Endothelial cell (in vitro differentiated cells): ENCODE data around the gene TMEM205. TPM values are rescaled to one million over a fixed set of nuclear protein-coding genes. Genes with fewer than 3 reads are reported as not detected.
"Not testable (repeated sequence)": the region's sequence is repeated elsewhere in the genome, so short reads cannot be mapped to it uniquely, and the experiment has no call there.

Experiments
- DNase-seq: peaks from one replicate; pipeline ENCODE4 v3.0.0; 2021; ENCODE audit warnings: low spot score
- H3K27ac Mint-ChIP-seq: one replicate; pipeline ENCODE4 v1.8.0; 2021; ENCODE audit warnings: mixed read lengths, inconsistent platforms; ENCODE audit not compliant: unreplicated experiment
- H3K27me3 Mint-ChIP-seq: one replicate; pipeline ENCODE4 v1.8.0; 2021; ENCODE audit warnings: mild to moderate bottlenecking, moderate library complexity, mixed read lengths, inconsistent platforms; ENCODE audit not compliant: unreplicated experiment
- H3K36me3 Mint-ChIP-seq: one replicate; pipeline ENCODE4 v1.8.0; 2021; ENCODE audit warnings: mild to moderate bottlenecking, low read depth, mixed read lengths, inconsistent platforms; ENCODE audit not compliant: unreplicated experiment
- H3K4me1 Mint-ChIP-seq: one replicate; pipeline ENCODE4 v1.8.0; 2021; ENCODE audit warnings: mild to moderate bottlenecking, mixed read lengths, inconsistent platforms; ENCODE audit not compliant: unreplicated experiment
- H3K4me3 Mint-ChIP-seq: one replicate; pipeline ENCODE4 v1.8.0; 2021; ENCODE audit warnings: mild to moderate bottlenecking, mixed read lengths, inconsistent platforms; ENCODE audit not compliant: unreplicated experiment
- H3K9me3 Mint-ChIP-seq: one replicate; pipeline ENCODE4 v1.8.0; 2021; ENCODE audit warnings: mixed read lengths, inconsistent platforms; ENCODE audit not compliant: unreplicated experiment
- total RNA-seq: library from RNA; stranded (reverse); fragmentation: NEBNext Ultra II Directional; extraction: Animal tissue kit (Norgen Biotek cat#: 25700); gene quantifications from one replicate; pipeline ENCODE4 v1.2.1, GENCODE V29; 2021; ENCODE audit not compliant: unreplicated experiment
- TF ChIP-seq, protein P1 (sequence below): fragments of 200-600 bp; sonication (generic); IDR thresholded peaks from one replicate; pipeline ENCODE4 v1.5.0; 2021; ENCODE audit warnings: antibody characterized with exemption; ENCODE audit not compliant: unreplicated experiment

Gene TMEM205
- total RNA-seq, 1 donor from 2014 or later, result 68.9 TPM

DNA sequence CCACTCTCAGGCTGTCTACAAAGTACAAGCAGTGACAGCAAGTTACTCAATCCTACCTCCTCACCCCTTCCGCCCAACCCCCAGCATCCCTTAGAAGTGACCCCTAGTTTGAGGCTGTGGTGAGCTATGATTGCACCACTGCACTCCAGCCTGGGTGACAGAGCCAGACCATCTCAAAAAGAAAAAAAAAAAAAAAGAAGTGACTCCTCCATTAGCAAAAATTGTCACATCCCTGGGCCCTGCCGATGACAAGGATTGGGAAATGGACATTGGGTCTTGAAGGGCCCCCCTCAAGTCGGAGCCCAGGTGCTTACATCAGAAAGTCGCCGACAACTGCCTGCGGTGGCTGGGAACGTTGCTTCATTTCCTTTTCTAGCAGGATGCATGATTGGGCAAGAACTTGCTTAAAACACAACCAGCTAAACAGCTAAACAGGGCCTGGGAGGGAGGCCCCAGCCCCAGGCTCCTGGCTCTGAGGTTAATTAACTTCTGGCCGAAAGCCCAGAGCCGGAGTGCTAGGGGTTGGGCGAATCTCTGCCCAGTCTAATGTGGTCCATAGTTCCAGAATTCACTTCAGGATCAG is 21.9 kb downstream of the TMEM205 start:
- H3K27ac Mint-ChIP-seq, result peak overlapping the region; percentile 67
- peak overlapping the region; percentile 47 for H3K4me3 Mint-ChIP-seq
- H3K36me3 Mint-ChIP-seq, result peaks cover 5% of the 10 kb centered on the region
- TF ChIP-seq, protein P1, sequence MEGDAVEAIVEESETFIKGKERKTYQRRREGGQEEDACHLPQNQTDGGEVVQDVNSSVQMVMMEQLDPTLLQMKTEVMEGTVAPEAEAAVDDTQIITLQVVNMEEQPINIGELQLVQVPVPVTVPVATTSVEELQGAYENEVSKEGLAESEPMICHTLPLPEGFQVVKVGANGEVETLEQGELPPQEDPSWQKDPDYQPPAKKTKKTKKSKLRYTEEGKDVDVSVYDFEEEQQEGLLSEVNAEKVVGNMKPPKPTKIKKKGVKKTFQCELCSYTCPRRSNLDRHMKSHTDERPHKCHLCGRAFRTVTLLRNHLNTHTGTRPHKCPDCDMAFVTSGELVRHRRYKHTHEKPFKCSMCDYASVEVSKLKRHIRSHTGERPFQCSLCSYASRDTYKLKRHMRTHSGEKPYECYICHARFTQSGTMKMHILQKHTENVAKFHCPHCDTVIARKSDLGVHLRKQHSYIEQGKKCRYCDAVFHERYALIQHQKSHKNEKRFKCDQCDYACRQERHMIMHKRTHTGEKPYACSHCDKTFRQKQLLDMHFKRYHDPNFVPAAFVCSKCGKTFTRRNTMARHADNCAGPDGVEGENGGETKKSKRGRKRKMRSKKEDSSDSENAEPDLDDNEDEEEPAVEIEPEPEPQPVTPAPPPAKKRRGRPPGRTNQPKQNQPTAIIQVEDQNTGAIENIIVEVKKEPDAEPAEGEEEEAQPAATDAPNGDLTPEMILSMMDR, result no peak
- no peaks in the 10 kb centered on the region for H3K9me3 Mint-ChIP-seq
- DNase-seq, result no peak
- peaks cover 5% of the 10 kb centered on the region for H3K27me3 Mint-ChIP-seq
- H3K4me1 Mint-ChIP-seq, result peaks cover 26% of the 10 kb centered on the region

DNA sequence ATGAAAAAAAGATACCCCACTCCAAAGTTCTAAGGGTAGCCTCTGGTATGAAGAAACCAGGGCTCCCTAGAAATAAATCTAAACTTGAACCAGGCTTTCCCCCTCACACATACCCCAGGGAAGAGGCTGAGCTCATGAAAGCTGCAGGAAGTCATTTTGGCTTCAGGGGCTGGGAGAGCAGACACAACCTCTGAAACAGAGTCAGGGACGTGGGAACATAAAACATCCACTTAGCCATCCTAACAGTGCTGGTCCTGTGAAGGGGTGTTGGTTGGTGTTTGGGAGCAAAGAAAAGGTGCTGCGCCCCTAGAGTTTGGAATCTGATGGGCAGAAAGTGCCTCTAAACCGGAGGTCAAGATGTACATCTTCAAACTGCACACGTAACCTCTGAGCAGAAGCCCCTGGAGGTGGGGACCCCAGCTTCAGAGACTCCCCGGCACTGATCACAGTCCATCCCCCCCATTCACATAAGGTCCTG is 22.4 kb downstream of the TMEM205 start:
- H3K4me1 Mint-ChIP-seq, result peaks cover 26% of the 10 kb centered on the region
- H3K36me3 Mint-ChIP-seq, result peaks cover 5% of the 10 kb centered on the region
- H3K27me3 Mint-ChIP-seq, result peaks cover 9% of the 10 kb centered on the region
- H3K27ac Mint-ChIP-seq, result peak overlapping the region; percentile 67
- no peaks in the 10 kb centered on the region for H3K9me3 Mint-ChIP-seq
- TF ChIP-seq, protein P1, result no peak
- DNase-seq, result no peak
- H3K4me3 Mint-ChIP-seq, result no peak overlapping the region

DNA sequence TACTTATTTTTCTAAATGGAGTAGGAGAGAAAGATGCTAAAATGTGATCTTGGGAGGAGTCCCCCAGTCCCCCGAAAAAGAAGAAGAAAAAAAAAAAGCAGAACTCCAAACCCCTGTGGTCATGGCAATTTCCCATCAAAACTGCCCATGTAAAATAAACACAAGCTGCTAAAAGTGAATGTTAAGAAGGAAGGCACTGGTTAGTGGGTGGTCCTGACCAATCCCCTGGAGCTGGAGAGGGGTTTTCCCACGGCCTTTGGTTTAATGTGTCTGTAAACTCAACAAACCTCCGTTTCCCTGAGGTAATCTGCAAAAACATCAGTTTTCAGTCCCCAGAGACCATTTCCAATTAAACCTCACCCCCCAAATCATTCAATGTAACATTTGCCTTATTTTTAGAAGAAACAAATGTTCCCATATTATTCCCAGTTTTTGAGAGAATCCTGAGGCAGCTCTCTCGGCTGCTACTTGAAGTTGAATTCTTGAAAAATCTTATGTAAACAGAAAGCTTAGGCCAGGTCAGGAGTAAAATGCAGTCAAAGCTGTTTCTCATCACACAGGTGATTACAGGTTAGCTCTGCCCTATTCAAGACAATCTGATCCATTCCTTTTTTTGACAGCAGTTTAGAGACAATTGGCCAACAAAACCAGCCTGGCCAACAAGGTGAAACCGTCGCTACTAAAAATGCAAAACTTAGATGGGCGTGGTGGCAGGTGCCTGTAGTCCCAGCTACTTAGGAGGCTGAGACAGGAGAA is 23.6 kb downstream of the TMEM205 start:
- Mint-ChIP-seq H3K27ac (no peak overlapping the region), H3K9me3 (no peaks in the 10 kb centered on the region), H3K27me3 (peaks cover 9% of the 10 kb centered on the region), H3K36me3 (peaks cover 5% of the 10 kb centered on the region), H3K4me1 (peaks cover 26% of the 10 kb centered on the region), H3K4me3 (no peak overlapping the region)
- DNase-seq, result no peak
- TF ChIP-seq, protein P1, result no peak

DNA sequence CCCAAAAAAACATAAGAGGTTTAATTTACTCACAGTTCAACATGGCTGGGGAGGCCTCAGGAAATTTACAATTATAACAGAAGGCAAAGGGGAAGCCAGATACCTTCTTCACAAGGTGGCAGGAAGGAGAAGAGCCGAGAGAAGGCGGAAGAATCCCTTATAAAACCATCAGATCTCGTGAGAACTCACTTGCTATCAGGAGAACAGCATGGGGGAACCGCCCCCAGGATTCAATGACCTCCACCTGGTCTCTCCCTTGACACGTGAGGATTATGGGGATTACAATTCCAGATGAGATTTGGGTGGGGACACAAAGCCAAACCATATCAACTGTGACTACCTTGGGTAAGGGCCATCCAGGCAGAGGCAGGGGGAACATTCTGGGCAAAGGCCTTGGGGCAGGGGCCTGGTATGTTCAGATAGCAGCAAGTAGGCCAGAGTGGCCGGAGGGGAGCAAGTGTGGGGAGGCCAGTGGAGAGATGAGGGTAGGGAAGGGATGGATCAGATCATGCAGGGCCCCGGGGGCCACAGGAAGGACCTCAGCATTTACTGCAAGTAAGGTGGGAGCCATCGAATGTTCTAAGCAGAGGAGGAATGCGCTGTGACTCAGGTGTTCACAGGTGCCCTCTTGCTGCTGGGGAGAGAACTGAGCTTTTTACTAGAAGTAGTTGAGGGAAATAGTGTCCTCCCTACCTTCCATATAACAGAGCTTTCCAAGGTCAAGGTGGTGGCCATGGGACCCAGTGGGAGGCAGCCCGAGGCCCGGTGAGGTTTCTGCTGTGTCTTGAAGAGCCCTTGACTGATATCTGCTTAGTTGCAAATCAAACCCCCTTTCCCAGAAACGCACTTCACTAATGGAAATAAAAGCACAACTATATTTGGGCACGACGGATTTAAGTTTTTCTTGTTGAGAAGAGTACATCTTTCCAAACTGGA is 24.6 kb downstream of the TMEM205 start:
- no peaks in the 10 kb centered on the region for H3K36me3 Mint-ChIP-seq
- H3K27ac Mint-ChIP-seq, result no peak overlapping the region
- H3K9me3 Mint-ChIP-seq, result no peaks in the 10 kb centered on the region
- TF ChIP-seq, protein P1, result no peak
- peaks cover 9% of the 10 kb centered on the region for H3K27me3 Mint-ChIP-seq
- H3K4me3 Mint-ChIP-seq, result no peak overlapping the region
- DNase-seq, result no peak
- peaks cover 26% of the 10 kb centered on the region for H3K4me1 Mint-ChIP-seq

DNA sequence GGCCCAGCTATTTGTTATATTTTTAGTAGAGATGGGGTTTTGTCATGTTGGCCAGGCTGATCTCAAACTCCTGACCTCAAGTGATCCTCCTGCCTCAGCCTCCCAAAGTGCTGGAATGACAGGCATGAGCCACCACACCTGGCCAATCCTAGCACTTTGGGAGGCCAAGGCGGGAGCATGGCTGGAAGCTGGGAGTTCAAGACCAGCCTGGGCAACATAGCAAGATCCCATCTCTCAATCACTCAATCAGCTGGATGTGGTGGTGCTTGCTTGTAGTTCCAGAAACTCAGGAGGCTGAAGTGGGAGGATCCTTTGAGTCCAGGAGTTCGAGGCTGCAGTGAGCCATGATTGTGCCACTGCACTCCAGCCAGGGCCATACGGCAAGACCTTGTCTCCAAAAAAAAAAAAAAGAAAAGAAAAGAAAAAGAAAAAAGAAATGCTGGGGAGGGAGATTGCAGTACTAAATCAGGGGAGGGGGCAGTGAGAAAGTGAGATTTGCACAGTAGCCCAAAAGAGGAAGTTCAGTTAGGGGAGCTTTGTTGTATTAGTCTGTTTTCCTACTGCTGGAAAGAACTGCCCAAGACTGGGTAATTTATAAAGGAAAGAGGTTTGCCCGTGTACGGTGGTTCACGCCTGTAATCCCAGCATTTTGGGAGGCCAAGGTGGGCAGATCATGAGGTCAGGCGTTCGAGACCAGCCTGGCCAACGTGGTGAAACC is 25.6 kb downstream of the TMEM205 start:
- not testable (repeated sequence) for H3K36me3 Mint-ChIP-seq

More for the DNA sequence above, 25.6 kb downstream of the TMEM205 start:
- peaks cover 26% of the 10 kb centered on the region for H3K4me1 Mint-ChIP-seq
- DNase-seq, H3K9me3 Mint-ChIP-seq, H3K27me3 Mint-ChIP-seq, H3K4me3 Mint-ChIP-seq: not testable (repeated sequence)
- H3K27ac Mint-ChIP-seq, result peak overlapping the region; percentile 64
